GM15510 (cell line): ENCODE results near the gene NKX2-2.

Experiments
- POLR2A ChIP-seq: IDR thresholded peaks from 3 replicates; pipeline ENCODE4 v1.6.1; 2011; ENCODE audit warnings: borderline replicate concordance; ENCODE audit not compliant: insufficient read length; ENCODE audit errors: extremely low read depth

The NKX2-2 gene

GRCh38 chr20:21515300-21516179 lies 1.7 kb upstream of the NKX2-2 start:
- no peak for TF ChIP-seq POLR2A

GRCh38 chr20:21514553-21515251 lies 838 bp upstream of the NKX2-2 start:
- TF ChIP-seq POLR2A: no peak

GRCh38 chr20:21513181-21513663 lies 642 bp downstream of the NKX2-2 start:
- no peak for TF ChIP-seq POLR2A

GRCh38 chr20:21512634-21513180 lies 1.2 kb downstream of the NKX2-2 start:
- TF ChIP-seq POLR2A: no peak

GRCh38 chr20:21511850-21512633 lies 1.8 kb downstream of the NKX2-2 start:
- no peak for TF ChIP-seq POLR2A

GRCh38 chr20:21511485-21511849 lies 2.4 kb downstream of the NKX2-2 start:
- TF ChIP-seq POLR2A: no peak

- no peak for TF ChIP-seq POLR2A
Measured at GRCh38 chr20:21510414-21511384, 3.2 kb downstream of the NKX2-2 start.

- no peak for TF ChIP-seq POLR2A
Measured at GRCh38 chr20:21509597-21510371, 4.1 kb downstream of the NKX2-2 start.

- TF ChIP-seq POLR2A: no peak
Measured at GRCh38 chr20:21509079-21509596, 4.7 kb downstream of the NKX2-2 start.

- no peak for TF ChIP-seq POLR2A
Measured at GRCh38 chr20:21508230-21509078, 5.4 kb downstream of the NKX2-2 start.

GRCh38 chr20:21507400-21508229 lies 6.2 kb downstream of the NKX2-2 start:
- TF ChIP-seq POLR2A: no peak
